8988T (cell line): ENCODE data around the gene RANBP1.

Experiments used
- DNase-seq: peaks from one replicate; pipeline ENCODE4 v3.0.0; 2011

RANBP1 gene

DNA sequence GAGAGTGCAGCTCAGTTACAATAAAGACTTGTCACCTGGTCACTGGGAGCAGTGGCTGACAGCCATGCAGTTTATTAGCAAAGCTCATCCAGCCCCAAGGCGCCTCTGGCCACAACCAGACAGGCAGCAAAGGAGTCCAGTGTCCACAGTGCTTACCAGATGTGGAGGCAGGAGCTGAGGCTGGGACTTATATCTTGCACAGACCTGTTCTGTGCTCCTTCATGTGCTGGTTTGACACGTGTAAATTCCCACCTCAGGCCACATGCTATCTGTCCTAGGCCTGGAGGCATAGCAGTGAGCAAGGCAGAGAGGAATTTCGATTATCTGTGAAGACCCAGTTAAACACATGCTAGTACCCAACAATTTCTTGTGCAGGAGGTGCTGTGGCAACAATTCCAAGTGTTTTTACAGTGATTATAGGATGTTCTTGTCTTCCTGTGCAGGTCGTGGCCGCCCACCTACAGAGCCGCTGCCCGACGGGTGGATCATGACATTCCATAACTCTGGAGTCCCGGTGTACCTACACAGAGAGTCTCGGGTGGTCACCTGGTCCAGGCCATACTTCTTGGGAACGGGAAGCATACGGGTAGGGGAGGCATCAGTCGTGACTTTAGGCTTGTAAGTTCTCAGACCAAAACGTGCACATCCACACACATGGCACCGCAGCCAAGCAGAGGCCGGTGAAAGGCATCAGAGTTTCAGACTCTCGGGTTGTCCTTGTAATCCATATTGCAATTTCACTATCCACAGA lies 26.5 kb upstream of the RANBP1 start:
- no peak for DNase-seq

DNA sequence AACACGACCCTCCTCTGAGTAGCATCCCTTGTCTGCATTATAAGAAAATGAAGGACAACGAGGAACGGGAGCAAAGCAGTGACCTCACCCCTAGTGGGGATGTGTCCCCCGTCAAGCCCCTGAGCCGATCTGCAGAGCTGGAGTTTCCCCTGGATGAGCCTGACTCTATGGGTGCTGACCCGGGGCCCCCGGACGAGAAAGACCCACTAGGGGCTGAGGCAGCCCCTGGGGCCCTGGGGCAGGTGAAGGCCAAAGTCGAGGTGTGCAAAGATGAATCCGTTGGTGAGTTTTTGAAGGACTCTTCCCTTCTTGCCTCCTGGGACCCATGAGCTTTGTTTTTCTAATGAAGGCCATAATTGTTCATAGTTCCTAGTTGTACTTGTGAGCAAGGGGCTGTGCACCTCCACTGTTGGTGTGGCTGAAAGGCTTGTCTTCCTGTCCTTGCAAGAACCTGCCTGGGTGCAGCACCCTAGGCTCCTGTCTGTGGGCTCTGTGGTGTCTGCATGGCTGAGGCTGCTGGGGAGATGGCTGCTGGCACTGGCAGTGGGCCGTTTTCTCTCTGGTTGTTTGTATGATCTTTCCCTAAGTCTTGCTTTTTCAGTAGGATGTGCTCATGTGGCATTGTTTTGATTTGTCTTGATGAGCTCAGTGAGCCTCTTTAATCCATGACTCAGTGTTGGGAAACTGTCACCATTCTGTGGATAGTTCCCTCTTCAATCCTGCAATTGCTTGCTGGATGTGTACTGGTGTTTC lies 25.8 kb upstream of the RANBP1 start:
- no peak for DNase-seq

DNA sequence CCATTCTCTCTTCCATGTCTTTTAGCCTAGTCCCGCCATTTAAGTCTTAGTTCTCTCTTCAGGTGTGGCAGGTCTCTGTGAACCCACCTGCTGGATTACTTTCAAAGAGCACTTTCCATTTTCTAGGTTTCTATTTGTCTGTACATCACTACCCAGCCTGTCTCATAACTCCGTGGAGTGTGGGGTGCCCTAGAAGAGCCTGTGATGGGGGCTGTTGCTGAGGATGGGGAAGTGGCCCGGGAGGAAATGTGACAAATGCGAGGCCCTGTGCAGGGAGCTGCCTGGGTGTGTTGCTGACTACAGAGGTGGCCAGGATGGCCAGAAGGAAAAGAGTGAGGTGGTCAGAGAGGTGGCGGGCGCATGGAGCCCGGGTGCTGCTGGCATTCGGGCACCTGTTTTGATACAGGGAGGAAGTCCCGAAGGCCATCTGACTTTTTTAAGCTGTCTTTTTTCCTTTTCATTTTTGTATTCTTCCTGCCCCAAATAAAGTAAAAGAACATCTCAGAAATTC lies 25.1 kb upstream of the RANBP1 start:
- no peak for DNase-seq

DNA sequence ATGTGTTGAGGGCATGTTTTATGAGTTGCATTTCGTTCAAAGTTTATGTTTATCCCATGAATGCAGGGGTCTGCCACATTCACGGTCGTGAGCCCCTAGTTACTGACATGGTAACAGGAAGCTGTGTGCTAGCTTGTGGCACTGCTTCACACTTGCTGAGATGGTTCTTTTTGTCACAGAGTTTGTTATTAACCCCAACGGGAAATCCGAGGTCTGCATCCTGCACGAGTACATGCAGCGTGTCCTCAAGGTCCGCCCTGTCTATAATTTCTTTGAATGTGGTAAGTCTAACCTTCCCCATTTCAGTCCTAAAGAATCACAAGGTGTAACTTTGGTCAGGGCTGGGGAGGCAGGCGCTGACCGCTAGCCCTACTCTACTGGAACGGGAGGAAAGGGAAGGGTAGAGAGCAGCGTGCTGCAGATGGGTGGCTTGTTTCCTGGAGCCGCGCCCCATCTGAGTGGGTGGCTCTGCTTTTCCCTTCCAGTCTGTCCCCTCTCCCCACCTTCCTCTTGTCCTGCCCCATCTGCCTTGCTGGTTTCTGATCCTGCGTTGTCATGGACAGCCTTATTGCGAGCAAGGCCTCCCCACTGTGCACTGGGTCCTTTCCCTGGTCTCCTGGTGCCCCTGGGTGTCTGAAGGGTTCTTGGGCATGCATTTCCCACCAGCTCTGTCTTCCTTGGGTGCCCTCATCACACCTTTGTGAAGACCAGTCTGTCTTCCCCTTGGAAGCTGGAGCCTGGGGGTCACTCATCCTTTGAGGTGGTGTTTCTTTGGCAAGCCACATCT lies 24.0 kb upstream of the RANBP1 start:
- no peak for DNase-seq

DNA sequence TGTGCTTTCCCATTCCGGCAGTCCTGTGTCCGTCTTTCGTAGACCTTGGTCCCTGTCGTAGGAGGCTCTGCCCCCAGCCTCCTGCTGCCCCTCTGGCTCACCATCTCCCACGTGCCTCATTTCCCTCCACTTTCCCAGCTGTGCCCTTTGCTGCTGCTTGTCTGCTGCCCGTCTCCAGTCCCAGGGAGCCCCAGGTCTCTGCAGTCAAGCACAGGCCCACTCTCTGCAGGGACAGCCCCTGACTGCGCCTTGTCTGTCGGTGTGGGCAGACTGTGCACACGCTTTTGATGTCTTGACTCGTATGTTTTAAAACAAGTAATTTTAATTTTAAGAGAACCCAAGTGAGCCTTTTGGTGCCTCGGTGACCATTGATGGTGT lies 23.4 kb upstream of the RANBP1 start:
- no peak for DNase-seq

DNA sequence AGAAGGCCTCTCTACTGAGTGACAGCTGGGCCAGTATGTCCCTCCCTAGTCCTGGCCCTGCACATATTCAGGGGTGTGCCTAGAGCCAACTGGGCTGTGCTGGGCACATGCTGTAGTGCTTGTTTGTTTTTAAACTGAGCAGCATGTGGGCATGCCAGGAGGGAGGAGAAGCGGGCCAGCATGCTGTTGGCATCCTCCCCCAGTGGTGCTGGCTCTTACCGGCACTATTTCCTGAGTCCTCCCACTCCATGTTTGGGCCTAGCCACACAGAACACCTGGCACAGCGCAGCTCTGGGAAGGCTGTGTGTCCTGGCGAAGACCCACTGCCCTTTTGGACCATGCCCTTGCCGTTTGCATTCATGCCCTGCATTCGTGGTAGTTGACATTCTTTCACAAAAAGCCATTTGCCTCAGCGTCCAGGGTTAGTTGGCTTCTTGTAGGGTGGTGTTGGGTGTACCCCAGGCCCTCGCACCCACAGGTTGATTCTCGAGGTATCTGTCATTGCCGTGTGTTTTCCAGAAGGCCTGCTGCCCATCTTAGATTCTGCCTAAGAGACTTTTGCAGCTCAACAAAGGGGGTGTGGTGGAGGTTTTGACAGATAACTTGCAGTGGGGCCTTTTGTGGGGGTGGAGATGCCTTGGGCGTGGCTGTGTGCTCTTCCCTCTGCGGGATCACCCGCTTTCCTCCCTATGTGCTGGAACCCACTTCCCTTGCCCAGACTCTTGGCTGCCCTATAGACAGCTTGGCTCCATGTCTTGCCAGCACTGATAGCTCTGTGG lies 22.3 kb upstream of the RANBP1 start:
- DNase-seq: no peak

DNA sequence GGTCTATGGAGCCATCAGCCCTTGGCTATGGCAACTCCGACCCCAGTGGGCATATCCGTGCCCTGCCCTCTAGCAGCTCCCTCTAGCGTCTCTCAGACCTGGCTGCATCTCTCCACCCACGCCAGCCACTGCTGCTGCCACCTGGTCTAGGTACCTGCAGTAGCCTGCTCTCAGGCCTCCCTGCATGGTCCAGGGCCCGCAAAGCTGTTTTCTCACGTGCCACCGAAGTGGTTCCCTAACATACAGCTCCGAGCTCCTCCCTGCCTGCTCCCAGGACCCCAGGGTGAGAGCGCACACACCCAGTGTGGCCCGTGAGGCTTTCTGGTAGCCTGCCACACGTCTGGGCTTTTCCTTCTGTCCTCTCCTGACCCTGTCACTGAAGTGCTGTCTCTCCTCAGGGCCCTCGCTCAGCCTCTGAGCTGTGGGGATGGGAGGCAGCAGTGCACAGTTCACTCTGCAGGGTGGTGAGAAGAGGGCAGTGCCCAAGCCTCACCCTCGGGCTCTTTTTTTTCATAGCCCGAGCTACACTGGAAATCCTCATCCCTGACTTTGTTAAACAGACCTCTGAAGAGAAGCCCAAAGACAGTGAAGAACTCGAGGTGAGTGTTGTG lies 21.6 kb upstream of the RANBP1 start:
- DNase-seq: no peak

DNA sequence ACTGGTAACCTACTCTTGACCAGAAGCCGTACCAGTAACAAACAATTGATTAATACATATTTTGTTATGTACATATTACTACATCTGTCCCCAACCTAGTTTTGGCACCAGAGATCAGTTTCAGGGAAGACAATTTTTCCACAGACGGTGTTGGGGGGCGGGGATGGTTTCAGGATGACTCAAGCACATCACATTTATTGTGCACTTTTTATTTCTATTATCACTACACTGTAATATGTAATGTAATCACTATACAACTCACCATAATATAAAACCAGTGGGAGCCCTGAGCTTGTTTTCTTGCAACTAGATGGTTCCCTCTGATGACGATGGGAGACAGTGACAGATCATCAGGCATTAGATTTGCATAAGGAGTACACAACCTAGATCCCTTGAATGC lies 20.4 kb upstream of the RANBP1 start:
- DNase-seq: no peak

DNA sequence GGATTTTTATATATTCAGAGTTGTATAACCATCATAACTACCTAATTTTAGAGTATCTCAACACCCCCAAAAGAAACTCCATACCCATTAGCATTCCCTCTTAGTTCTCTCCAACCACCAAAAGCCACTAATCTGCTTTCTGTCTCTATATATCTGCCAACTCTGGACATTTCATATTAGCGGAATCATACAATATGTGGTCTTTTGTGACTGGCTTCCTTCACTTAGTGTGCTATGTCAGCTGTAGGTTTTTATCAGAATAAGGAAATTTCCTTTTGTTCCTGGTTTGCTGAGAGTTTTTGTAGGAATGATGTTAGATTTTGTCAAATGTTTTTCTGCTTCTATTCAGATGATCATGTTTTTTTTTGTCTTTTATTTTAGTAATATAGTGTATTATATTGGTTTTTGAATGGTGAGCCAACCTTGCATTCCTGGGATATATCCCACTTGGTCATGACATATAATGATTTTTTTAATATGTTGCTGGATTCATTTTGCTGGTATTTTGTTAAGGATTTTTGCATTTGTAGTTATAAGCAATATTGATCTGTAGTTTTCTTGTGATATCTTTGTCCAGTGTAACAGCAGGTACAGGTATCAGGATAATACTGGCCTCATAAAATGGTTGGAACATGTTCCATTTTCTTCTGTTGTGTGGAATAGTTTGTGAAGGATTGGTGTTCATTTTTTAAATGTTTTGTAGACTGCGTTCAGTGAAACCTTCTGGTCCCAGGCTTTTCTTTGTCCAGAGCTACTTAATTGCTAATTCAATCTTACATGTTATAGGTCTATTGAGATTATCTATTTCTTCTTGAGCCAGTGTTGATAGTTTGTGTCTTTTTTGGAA lies 19.1 kb upstream of the RANBP1 start:
- DNase-seq: no peak

DNA sequence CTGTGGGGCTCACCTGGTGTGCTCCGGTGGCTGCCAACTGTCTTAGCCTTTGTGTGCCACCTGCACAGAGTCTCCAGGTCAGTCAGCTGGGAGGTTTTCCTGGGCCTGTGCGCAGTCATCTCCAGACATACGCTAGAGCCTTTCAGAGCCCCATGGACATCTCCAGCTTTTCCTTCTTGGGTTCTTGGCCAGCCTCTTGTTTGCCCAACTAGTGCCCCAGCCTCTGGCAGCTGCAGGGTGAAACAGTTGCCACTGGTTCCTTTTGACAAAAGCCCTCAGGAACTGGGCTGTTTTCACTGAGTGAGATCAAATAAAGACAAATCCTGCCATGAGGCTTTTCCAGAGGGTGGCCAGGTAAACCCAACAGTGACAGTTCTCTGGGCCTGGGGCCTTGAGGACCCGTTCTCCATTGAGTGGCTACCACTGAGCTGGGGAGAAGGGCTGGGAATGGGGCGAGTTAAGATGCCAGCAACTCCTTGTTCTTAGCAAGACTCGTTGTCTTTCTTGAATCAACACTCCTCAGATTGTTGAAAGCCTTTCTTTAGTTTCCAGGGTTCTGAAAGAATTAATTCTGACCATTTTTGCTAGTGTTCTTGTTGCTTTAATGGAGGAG lies 16.7 kb upstream of the RANBP1 start:
- DNase-seq: no peak

DNA sequence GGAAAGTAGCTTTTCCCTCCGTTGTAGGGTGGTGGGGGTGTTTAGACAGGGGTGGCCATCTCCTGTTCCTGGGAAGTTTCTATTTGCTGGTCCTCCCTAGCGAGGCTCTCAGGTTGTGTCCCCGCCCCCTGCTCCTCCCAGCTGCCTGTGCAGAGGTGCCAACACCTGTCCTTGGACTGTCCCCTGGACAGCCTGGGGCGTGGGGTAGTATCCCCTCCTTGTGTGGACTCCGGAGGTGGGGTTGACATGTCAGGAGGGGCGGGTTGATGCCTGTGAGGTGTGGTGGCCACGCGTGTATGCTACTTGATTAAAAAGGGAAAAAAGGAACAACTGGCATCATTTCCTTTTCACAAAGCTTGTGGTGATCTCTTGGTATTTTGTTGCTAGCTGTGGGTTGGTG lies 14.3 kb upstream of the RANBP1 start:
- DNase-seq: no peak

DNA sequence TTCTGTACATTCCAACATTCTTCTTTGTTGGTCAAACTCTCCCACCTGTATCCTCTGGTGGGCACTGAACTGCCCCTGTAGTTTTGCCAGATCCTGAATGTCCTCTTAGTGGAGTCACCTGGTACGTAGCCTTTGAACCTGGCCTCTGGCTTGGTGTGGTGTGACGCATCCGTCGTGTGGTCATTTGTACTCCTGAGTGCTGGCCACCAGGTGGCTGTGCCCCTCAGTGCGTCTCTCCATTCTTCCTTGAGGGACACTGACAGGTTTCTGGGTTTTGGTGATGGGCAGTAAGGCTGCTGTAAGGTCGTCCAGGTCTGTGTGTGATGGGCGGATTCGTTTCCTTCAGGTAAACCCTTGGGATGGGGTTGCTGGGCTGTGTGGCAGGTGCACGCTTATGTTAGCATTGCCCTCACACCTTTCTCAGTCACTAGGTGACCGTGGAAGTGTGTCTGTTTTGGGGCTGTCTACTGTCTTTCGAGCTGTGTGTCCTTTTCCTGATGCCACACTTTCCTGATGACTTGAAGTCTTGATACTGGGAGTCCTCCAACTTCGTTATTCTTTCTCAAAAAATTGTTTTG lies 13.6 kb upstream of the RANBP1 start:
- no peak for DNase-seq

DNA sequence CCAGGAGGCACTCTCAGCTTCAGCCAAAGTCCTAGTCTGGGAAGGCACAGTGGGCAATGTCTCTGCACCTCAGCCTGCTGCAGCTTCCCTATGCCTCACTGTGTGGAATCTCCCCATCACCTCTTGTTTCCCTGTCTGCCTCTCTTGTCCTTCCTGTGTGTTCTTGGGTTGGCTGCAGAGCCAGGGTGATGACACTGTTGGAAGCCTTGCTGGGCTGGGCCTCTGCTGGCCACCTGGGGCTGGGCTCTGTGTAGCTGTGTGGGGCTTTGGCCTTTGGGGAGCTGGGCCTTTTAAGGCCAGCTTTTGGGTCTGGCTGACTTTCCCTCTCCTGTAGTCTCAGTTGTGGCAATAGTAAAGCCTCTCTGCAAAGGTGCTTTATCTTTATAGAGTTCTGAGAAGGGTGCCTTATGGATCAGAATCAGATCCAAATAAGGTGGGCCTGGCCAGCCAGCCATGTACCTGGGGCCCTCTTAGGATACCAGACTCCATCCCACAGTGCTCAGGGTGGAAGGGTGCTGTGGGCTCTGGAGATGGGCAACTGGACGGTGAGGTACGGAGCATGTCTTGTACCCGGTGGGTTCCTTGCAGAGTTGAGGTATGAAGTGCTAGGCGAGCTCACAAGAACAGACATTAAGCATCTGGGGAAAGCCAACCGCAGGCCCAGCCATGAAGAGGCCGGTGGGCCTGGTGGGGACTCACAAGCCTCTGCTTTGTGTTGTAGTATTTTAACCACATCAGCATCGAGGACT lies 10.3 kb upstream of the RANBP1 start:
- DNase-seq: no peak

DNA sequence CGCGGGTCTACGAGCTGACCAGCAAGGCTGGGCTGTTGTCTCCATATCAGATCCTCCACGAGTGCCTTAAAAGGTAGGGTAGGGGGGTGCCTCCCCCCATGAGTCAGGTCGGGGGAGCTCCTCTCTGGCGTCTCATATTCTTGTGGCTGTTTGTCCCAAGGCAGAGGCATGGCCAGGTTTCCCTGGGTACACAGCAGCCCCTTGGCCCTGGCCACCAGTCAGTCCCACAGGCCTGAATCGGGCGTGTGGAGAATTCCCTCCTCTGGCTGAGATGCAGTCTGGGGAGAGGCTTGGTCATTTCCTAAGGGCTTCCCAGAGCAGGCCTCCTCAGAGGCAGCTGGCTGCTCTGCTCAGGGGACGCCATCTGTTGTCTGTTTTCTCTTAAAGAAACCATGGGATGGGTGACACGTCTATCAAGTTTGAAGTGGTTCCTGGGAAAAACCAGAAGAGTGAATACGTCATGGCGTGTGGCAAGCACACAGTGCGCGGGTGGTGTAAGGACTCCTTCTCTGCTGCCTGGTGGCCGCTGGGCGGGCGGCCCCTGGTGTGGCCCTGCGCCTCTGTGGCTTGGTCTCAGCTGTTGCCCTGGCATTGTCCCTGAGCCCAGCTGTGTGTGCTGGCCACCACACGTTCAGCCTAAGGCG lies 9.6 kb upstream of the RANBP1 start:
- DNase-seq: no peak

DNA sequence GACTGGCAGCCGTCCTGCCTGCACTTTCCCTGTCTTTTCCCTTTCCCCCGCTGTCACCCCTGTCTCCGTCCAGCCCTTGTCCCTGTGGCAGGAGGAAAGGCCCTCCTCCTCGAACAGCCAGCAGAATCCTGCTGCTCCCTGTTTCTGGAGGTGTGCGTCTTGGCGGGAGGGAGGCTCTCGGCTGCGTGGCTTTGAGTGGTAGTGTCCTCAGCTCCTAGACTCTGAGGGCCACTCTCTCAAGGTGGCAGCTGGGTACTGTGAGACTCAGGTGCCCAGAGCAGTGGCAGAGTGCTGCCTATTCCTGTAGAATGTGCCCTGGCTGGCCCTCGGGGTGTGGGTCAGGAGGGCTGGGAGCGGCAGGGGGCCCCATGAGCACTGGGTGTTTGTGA lies 9.1 kb upstream of the RANBP1 start:
- DNase-seq: no peak

DNA sequence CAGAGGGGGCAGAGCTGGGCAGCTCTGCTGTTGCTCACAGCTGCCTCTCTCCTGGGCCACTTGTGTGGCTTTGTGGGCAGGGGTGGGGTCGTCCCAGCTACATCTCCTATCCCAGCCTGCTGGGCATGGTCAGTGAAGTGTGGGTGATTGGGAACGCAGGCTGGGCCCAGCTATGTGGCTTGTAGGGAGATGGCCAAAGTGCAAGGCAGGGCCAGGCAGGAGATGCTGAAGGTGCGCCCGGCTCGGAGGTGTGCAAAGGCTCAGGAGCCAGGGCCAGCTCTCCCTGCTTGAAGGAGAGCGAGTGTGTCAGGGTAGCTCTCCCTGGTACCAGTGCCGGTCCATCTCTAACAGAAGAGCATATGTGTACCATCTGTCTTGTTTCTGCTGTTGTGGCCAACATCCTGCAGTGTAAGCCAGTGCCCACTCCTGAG lies 8.4 kb upstream of the RANBP1 start:
- no peak for DNase-seq

DNA sequence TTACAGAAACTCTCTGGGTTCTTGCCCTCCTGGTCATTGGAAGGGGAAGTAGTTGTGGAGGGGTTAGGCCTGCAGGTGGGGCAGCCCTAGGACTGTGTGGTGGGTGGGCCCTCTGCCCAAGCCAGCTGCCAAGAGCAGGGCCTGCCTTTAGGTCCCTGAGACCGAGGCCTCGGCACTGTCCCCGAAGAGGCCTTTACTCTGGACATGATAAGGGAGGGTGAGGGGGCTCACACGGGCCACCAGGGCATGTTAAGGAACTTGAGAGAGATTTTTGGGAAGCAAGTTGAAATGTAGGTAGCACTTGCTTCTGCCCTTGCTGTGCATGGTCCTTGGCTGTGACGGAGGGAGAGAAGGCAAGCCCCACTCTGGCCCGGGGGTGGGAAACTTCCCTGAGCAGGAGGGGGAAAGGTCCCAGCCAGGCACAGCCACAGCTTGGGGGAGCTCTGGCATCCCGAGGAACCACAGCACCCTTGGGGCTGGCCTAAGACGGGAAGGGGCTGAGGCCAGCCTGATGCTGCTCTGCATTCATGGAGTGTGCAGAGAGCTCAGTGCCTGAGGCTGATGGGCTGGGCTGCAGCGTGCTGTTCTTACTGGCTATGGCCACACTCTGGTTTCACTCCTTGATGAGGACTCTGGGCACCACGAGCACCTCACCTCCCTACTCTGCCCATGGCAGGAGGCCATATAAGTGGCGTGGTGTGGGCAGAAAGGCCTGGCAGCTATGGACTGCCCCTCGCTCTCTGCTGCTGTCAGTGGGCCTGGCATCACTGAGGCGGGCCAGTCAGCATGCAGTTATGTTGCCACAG lies 7.8 kb upstream of the RANBP1 start:
- DNase-seq: no peak

DNA sequence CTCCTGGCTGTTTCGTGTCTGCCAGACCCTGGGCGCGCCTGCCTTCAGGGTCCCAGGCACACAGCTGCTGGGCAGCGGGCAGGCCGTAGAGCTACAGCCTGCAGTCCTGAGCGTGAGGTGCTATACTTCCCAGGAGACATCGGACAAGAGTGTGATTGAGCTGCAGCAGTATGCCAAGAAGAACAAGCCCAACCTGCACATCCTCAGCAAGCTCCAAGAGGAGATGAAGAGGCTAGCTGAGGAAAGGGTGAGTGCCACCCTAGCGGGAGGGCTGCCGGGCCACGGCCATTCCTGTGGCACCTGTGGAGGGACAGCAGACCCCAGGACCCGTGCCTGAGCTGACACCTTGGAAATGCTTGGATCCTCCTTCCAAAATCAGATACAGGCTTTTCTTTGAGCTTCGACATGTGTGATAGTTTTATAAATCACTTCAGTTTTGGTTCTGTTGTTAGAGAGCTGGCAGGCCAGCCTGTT lies 7.1 kb upstream of the RANBP1 start:
- DNase-seq: no peak
